Renal cortical epithelial cell (primary cell): ENCODE data around the gene INHBB. TPM values are rescaled to one million over a fixed set of nuclear protein-coding genes. Genes with fewer than 3 reads are reported as not detected.
"Not testable (repeated sequence)": the region's sequence is repeated elsewhere in the genome, so short reads cannot be mapped to it uniquely, and the experiment has no call there.

Experiments used
- DNase-seq: peaks from one replicate; pipeline ENCODE4 v3.0.0-alpha.2; 2011; ENCODE audit warnings: low read depth
- total RNA-seq: library from RNA; depleted of rRNA; stranded (reverse); fragments of >200 nt; gene quantifications from 2 replicates; pipeline ENCODE4 v1.2.3, GENCODE V29; 2014

Gene INHBB
- 0.52 and 3.0 TPM in 2 replicates for total RNA-seq

DNA sequence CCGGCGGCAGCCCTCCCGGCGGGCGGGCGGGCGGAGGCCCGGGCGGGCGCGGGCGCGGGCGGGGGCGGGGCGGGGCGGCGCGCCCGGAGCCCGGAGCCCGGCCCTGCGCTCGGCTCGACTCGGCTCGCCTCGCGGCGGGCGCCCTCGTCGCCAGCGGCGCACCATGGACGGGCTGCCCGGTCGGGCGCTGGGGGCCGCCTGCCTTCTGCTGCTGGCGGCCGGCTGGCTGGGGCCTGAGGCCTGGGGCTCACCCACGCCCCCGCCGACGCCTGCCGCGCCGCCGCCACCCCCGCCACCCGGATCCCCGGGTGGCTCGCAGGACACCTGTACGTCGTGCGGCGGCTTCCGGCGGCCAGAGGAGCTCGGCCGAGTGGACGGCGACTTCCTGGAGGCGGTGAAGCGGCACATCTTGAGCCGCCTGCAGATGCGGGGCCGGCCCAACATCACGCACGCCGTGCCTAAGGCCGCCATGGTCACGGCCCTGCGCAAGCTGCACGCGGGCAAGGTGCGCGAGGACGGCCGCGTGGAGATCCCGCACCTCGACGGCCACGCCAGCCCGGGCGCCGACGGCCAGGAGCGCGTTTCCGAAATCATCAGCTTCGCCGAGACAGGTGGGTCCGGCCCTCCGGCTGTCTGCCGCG is at the start of gene INHBB:
INHBB (plus strand) TSS at position 111 of the 641 bp plus-strand sequence; CDS start at position 164, 53 bp downstream.
- no peak for DNase-seq

DNA sequence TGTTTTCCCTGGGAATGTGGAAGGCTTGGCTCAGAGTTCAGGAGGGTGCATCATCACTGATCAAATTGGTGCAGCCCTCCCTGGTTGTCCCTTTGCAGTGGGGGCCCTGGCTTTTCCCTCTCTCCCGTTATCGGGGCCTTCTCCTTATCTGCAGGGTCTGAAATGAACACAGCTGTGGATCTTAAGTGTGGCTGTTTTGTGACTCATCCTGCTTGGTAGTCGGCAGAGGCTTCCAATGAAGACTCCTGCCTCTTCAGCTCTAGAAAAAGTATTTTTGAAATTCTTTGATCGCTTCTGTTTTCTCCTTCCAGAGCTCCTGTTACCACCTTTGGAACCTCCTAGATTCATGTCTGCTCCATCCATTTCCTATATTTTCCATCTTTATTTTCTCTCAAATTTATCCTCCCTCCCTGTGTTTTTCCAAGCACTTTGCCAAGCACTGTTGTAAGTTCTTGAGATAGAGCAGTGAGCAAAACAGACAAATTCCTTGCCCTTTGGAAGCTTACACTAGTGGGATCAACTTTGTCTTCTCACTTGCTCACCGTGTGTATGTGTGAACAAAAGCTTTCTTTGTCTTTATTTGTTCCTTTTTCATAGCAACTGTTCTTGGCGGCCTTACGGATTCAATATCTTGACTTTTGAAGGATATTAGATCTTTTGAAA is 47.6 kb upstream of the INHBB start:
- no peak for DNase-seq

DNA sequence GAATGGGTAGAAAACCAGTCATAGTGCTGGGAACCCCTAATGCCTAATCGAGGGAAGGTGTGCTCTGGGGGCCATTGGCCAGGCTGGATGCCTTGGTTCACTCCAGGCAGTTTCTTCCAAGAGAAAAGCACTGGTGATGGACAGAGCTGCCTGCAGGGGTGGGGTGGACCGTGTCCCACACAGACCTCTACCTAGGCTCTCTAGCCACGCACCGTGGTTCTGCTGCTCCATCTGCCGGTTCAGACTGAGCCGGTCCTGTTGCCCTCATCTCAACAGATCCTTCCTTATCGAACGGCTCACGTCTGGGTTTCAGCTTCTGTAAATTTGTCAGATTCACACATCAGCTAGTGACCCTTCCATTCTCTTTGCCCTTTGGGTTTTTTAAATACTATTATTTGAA is 46.9 kb upstream of the INHBB start:
- DNase-seq, result no peak

DNA sequence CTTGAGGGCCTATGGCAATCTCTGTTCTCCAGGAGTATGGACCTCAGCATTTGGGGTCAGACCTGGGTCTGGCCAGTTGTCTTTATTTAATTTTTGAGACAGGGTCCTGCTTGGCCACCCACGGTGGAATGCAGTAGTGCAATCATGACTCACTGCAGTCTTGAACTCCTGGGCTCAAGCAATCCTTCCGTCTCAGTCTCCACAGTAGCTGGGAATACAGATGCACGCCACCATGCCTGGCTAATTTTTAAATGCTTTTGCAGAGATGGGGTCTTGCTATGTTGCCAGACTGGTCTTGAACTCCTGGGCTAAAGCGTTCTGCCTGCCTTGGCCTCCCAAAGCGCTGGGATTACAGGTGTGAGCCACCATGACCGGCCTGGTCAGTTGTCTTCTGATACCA is 46.4 kb upstream of the INHBB start:
- DNase-seq, result peak; percentile 35

DNA sequence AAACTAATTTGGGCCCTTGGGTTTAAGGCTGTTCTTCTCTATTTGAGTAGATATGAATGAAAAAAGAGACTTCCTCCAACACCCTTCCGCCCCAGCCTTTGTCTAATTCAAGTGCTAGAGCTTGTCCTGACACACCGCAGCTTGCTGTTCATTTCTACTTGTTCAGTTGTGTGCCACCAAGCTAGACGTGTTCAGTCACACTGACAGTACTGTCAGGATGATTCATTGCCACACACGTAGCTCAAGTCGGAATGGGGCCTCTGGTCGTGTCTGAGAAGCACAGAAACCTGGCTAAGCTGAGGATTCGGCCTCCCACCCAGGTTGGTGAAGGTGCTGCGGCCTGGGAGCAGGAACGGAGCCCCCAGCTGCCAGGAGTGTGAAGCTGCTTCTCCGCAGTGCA is 45.6 kb upstream of the INHBB start:
- DNase-seq, result no peak

DNA sequence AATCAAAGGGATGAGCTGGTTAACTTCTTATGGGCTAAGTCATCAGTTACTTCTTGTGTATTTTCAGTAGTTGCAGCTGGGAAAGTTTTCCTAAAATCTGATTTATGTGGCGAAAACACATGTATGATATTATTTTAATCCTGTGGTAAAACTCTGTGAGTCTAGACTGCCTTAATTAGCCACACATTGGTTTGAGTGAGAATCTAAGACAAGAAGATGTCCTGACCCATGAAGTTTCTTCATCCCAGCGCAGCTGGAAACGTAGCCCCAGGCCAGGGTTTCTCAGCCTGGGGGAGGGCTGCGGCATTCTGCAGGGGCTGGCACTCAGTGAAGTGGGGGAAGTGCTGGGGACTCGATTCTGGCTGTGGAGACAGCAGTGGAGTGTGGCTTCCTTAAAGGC is 44.7 kb upstream of the INHBB start:
- no peak for DNase-seq

DNA sequence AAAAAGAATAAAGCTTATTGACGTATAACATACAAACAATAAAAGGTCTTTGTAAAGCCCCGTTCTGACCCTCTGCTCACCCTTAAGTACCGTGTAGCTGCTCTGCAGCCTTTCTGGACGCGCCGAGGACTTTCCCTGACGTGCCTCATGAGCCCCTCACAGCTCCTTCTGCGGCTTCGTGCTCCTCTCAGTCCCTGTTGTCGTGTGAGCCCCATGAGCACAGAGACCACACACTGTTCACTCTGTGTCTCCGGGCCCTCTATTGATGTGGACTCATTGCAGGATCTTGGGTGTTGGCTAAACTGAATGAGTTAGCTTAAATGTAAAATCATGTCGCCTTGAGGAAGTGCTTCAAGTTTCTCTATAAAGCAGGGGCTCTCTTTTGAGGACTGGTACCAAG is 43.6 kb upstream of the INHBB start:
- DNase-seq, result no peak

DNA sequence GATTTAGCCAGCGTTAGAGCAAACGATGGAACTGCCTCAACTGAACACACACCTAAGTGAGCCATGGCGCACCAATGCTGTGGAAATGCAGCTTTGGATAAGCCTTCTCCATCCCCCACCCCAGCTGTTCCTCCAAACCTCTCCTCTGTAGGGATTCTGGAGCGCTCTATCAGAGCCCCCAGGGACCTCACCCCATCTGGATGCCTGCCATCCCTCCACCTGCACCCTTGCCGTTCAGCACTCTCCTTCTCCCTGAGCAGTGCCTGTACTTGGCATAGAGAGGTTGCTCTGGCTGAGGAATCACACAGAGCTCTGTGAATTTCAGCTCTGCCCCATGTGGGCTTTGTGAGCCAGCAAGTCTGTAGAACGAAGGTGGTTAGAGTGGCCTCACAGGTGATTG is 42.8 kb upstream of the INHBB start:
- no peak for DNase-seq

DNA sequence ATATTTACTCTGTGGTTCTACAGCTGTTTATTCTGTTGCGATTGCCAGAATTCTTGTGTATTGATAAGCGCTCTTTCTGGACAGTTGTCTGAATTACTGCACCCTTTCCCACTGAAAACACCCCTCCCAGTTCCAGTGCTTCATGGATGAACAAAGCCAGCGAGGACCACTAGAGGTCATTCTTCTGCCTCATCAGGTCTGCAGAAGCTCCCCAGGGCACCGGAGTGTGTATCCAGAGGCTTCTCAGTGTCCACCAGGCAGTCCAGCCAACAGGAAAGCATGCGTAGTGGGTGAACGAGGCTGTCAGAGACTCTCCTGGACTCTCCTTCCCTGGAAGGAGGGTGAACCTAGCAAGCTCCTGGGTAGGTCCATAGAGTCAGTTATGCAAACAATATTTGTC is 40.6 kb upstream of the INHBB start:
- no peak for DNase-seq

DNA sequence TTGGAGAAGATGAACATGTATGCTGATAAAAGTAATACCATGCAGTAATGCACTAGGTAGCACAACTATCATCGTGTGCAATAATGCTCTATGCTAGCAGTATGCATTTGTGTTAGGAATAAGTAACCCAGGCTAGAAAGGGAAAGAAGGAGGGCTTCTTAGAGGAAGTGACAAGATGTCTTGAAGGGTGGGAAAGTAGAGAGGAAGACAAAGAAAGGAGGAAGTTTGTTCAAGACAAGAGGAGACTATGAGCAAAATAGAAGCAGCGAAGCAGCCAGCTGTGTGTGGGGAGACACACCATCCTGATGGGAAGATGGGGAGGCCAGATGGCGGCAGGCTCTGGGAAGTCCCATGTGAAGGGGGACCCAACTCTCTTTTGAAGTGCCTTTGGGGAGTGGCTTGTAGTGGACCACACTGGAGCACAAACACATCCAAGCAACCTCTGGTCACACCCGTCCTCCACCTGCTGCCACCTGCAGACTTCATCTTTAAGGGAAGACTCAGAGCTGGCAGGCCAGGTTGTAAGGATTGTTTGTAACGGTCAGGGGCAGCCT is 39.9 kb upstream of the INHBB start:
- no peak for DNase-seq

DNA sequence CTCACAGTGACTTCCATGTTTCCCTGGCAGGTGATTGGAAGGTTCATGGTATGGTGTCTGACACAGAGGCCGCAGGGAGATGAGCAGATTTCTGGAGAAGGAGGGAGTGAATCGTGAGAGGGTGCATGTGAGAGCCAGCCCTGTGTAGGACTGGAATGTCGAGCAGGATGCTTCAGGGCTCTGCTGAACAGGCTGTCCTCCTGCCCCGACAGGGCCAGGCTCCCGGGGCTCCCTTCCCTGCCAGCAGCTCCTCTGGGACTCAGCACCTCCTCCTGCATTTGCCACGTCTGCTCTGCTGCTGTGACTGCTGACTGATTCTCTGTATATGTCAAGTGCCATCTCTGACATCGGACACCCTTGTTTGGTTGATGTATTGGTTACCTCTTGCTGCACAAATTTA is 38.5 kb upstream of the INHBB start:
- no peak for DNase-seq

DNA sequence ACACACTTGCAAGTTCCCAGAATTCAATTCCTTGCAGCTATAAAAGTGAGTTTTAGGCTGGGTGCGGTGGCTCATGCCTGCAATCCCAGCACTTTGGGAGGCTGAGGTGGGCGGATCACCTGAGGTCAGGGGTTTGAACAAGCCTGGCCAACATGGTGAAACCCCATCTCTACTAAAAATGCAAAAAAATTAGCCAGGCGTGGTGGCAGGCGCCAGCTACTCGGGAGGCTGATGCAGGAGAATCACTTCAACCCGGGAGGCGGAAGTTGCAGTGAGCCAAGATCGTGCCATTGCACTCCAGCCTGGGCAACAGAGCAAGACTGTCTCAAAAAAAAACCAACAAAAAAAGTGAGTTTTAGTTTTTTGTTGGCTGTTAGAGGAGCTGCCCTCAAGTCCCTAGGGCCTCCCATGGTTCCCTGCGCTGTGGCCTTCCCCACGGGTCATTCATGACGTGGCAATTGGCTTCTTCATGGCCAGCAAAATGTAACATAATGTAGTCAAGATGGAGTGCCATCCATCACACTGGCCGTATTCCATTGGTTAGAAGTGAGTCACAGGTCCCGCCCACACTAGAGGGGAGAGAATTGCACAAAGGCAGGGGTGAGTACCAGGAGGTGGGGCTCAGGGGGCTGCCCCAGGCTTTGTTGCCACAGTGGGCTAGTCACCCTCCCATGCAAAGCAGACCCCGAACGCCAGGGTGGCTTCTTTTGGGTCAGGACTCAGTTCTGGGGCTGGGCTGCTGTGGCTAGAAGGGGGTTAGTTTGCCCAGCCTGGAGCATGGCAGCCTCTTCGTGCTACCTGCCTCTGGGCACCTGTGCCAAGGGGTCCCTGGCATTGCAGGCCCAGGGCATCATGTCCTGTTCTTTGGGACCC is 37.7 kb upstream of the INHBB start:
- DNase-seq, result no peak

DNA sequence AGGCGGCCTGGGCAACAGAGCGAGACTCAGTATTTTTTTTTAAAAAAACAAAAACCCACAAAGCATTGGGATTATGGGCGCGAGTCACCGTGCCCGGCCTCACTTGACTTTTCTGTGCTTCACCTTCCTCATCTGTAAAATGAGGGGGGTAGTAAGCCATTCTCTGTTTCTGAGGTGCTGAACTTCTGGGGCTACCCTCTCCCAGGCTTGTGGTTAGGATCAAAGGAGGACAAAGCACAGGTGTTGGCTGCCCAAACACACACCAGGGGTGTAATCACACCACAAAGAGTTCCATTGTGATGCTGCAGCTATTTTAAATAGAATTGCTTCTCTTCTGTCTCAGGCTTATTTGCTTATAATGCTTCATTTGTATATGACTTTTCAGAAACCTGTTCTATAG is 35.8 kb upstream of the INHBB start:
- no peak for DNase-seq

DNA sequence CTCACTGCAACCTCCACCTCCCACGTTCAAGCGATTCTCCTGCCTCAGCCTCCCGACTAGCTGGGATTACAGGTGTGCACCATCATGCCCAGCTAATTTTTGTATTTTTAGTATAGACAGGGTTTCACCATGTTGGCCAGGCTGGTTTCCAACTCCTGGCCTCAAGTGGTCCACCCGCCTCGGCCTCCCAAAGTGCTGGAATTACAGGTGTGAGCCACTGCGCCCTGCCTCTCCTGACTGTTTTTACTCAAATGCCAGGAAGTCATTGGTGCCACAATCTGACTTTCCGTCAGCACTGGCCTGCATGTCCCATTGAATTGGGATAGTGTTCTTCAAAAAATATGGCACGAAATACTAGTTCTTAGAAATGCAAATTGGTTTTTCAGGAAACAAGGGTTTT is 35.1 kb upstream of the INHBB start:
- DNase-seq, result not testable (repeated sequence)

DNA sequence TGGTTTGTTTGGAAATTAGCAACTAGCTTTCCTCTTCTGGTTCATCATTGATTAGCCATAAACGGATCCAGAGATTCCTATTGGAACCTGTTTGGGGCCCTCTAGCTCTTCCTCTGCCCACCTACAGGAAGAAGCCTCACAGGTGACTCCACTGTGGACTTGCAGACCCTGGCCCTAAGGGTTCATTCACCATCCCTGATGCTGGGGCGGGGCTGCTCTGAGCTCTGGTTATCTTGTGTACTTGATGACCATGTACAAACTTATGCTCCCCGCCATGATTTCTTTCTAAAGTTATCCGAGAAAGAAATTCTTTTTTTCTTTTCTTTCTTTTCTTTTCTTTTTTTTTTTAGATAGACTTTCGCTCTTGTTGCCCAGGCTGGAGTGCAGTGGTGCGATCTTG is 33.9 kb upstream of the INHBB start:
- DNase-seq, result no peak

DNA sequence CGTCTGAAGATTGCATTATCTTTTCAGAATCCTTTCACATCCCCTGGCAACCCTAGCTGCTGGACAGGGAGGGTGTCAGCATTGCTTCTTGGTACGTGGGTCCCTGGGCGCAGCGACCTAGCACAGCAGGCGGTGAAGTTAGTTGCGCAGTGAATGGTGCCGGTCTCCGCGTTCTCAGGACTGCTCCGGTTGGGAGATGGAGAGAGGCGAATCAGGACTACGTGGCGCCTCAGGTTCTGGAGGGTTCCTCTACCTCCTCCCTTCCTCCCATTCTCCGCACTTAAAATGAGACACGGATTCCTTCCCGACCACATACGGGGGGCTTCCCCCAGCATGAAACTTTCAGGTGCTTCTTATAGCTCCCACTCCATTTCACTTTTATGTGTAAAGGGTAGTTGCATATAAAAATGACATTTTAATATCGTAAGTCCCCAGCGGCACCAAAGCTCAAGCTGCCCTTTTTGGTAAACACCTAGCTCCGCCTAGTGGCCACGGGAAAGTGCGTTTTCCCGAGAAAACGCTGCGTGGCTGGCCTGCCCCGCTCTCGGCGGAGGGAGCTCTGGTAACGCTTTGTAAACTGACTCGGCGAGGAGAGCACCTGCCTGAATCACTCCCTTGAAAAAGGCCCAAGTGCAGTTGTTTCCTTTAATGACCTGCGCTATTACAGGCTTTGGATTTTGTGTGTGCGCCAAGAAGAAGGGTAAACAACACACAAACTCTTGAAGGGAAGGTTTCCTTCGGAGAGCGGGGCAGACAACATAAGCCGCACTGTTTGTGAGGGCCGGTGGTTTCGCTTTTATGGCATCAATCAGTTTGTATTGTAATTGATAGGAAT is 32.9 kb upstream of the INHBB start:
- DNase-seq, result peak; percentile 70

DNA sequence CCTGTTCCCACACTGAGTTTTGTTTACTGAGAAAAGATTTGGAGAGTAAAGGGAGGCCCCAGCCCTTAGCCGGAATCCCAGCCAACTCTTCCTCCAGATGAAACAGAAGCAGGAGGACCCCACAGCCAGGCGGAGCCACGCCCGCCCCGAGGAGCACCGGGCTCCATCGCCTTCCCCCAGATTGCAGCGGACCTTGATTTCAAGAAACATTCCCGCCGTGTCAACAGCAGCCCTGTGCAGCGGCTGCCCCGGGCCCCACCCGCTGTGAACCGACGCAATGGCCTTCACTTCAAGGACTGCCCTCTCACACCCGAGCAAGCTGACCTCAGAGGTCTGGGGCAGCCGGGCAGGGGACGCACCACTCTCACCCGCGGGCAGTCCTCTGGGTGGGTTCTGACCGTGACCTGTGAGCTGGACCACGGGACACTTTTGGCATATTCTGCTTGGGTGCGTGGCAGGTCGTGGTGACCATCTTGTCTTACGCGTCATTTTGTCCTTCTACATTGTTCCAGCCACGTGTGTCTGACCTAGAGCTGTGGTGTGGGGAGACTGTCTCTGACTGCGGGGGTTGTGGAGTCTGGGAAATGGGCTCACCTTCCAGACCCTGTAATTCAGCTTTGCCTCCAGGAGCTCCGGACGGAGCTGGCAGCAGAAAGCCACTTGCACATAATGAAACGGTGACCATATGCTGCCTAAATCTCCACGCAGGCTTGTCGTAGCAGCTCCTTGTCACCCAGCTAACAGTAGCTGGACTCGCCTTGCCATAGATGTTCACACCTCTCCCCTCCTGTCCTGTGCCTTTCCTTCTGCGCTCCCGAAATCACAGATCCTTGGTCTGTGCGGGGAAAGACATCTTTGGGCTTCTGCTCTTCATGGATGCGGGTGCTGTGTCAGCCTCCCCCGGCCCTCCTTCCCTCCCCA is 32.0 kb upstream of the INHBB start:
- no peak for DNase-seq

DNA sequence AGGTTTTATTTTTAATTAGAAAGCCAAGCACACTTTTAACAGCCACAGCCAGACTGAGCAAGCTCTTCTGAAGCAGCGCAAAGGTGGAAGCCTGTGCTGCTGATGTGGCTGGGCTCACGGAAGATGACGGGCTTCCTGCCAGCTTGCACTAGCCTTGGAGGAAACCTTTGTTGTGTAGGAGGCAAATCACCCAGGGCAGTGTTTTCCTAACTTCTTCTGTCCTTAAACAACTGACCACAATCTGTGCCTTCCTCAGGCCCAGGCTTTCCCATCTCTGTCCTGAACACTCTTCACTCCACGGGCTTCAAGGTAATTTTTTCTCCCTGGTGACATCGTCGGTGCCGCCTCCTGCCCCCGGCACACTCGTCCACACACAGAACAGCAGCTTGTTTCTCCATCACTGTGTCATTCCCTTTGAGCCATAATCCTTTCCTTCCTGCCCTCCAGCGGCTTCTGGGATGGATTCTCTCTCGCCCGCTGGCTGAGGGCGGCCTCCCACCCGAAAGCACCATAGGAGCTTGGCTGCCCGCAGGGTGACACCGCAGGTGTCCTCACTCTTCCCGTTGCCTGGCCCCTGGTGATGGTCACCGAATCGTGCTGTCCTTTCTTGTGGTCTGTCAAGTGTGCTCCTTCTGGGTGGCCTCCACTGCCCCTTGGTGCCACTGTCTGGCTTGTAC is 31.1 kb upstream of the INHBB start:
- DNase-seq, result peak; percentile 23

DNA sequence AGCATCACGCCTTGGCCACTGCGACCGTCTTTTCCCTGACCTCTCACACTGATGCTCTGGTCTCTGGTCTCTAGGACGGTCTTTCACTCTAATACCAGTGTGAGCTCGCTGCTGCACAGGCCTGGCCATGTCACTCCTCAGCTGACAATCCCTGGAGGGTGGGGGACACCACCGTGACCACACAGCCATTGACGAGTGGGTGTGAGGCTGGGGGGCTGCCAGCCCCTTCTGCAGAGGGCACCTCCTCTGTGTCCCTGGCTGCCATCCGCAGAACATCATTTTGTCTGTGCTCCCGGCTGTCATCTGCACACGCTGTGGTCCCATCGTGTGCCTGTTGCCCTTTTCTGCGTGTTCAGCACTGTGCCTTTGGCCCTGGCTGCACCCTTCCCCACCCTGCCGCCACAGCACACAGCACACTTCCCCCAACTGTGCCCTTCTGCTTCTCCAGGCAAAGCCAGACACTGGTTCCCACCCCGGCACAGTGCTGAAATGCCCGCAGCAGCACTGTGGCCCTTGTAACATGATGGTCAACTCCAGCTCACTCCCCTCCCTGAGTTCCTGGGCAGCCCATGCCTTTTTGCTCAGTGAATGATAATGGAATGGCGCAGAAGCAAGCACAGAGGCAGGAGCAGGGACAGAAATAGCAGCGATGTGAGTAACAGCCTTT is 30.4 kb upstream of the INHBB start:
- no peak for DNase-seq
